Stimulated activated CD8-positive, alpha-beta memory T cell treated with anti-CD3 and anti-CD28 coated beads, Interleukin-7, amount 100 ng/mL, for 48 hours (primary cell): ENCODE data around the gene SMCHD1.
"Not testable (repeated sequence)": the region's sequence is repeated elsewhere in the genome, so short reads cannot be mapped to it uniquely, and the experiment has no call there.

Experiments used
- DNase-seq, 2 donors: peaks; one replicate each; pipeline ENCODE4 v3.0.0-alpha.2; 2020; ENCODE audit warnings: low read depth in 1 of 2; ENCODE audit errors: extremely low read depth in 1 of 2

SMCHD1 gene

GRCh38 chr18:2848247-2849246 lies 193.0 kb downstream of the SMCHD1 start:
- DNase-seq: no peak

- no peak for DNase-seq
These were observed 195.3 kb downstream of the SMCHD1 start for GRCh38 chr18:2850816-2851215.

GRCh38 chr18:2851771-2852170 lies 196.2 kb downstream of the SMCHD1 start:
- DNase-seq: no peak

GRCh38 chr18:2852460-2852859 lies 196.9 kb downstream of the SMCHD1 start:
- not testable (repeated sequence) for DNase-seq

- DNase-seq: no peak
These were observed 197.8 kb downstream of the SMCHD1 start for GRCh38 chr18:2853173-2853925.

- no peak for DNase-seq
These were observed 198.6 kb downstream of the SMCHD1 start for GRCh38 chr18:2853926-2854664.
